Measurements from ENCODE around the gene ADAM23.

Gene ADAM23

GRCh38 chr2:206627632-206628031, 184.3 kb downstream of the ADAM23 start:
- in situ Hi-C loops (cut with HindIII; ENCODE audit: low sequenced_read_pairs): no loop called here

GRCh38 chr2:206631340-206631739, 188.0 kb downstream of the ADAM23 start:
- in situ Hi-C loops (cut with HindIII; ENCODE audit: low sequenced_read_pairs): no loop called here

- in situ Hi-C loops (cut with HindIII; ENCODE audit: low sequenced_read_pairs): no loop called here
Measured at GRCh38 chr2:206635015-206635414, 191.7 kb downstream of the ADAM23 start.

GRCh38 chr2:206639636-206640035, 196.3 kb downstream of the ADAM23 start:
- in situ Hi-C loops (cut with HindIII; ENCODE audit: low sequenced_read_pairs): no loop called here

GRCh38 chr2:206641226-206641625, 197.9 kb downstream of the ADAM23 start:
- in situ Hi-C loops (cut with HindIII; ENCODE audit: low sequenced_read_pairs): no loop called here

GRCh38 chr2:206642075-206643025, 199.0 kb downstream of the ADAM23 start, which contains the start of gene FAM237A:
FAM237A (plus strand) TSS chr2:206642487; CDS start chr2:206644237, 1,750 bp downstream.
- in situ Hi-C loops (cut with HindIII; ENCODE audit: low sequenced_read_pairs): no loop called here

- in situ Hi-C loops (cut with HindIII; ENCODE audit: low sequenced_read_pairs): no loop called here
Measured at GRCh38 chr2:206647985-206648384, 204.7 kb downstream of the ADAM23 start.

GRCh38 chr2:206657087-206657486, 213.8 kb downstream of the ADAM23 start:
- in situ Hi-C loops (cut with HindIII; ENCODE audit: low sequenced_read_pairs): no loop called here

GRCh38 chr2:206665251-206665650, 221.9 kb downstream of the ADAM23 start:
- in situ Hi-C loops (cut with HindIII; ENCODE audit: low sequenced_read_pairs): no loop called here
